ENCODE data around the gene CRYGS.

Gene CRYGS

DNA sequence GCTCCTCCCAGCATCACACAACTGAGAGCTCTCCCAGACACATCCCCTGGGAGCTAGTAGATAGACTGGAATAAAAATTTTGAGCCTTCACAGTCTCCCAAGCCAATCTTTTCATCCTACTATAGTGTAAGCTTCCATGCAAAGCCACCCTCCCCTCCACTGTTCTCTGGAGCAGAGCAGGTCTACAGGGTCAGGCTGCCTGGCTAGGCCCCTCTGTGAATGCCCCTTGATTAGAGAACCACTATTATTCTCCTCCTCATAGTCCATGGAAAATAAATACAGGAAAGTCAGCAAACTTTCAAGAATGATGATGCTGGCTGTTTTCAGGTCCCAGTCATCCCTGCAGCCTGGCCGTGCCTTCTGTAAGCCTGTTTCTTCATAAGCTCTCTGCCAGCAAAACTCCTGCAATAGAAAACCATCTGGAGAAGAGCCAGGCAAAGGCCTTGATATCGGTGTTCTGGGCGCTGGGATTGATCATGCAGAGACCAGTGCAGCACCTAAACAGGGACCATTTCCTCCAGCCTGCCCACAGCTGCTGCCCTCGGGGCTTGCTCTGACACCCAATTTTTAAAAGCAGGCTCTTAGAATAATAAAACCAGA, 51.7 kb downstream of the CRYGS start:
- Histone ChIP-seq H3K4me3 (ENCODE audit: low read depth, low read length) (no peak overlapping the region), H3K36me3 (ENCODE audit: control insufficient read depth in 2 of 2, insufficient read depth in 1 of 2, low read length in 2 of 2) (no peaks in the 10 kb centered on the region), H3K9me3 (ENCODE audit: control insufficient read depth, insufficient read depth, low read depth, low read length) (no peaks in the 10 kb centered on the region), H3K27ac (ENCODE audit: extremely low read depth, low read depth, low read length) (no peak overlapping the region), H3K4me1 (ENCODE audit: control insufficient read depth, insufficient read depth, low read length) (peaks cover 5% of the 10 kb centered on the region; the same call in 1 of the 2 replicates)
- no peak for TF ChIP-seq ZNF76 (tag by site-specific recombination; IDR thresholded peaks at IDR 0.05; ENCODE audit: borderline replicate concordance, low read depth)
- no peak for TF ChIP-seq SCRT1 (tag by site-specific recombination; IDR thresholded peaks at IDR 0.05; ENCODE audit: borderline replicate concordance)
- TF ChIP-seq, protein P1, sequence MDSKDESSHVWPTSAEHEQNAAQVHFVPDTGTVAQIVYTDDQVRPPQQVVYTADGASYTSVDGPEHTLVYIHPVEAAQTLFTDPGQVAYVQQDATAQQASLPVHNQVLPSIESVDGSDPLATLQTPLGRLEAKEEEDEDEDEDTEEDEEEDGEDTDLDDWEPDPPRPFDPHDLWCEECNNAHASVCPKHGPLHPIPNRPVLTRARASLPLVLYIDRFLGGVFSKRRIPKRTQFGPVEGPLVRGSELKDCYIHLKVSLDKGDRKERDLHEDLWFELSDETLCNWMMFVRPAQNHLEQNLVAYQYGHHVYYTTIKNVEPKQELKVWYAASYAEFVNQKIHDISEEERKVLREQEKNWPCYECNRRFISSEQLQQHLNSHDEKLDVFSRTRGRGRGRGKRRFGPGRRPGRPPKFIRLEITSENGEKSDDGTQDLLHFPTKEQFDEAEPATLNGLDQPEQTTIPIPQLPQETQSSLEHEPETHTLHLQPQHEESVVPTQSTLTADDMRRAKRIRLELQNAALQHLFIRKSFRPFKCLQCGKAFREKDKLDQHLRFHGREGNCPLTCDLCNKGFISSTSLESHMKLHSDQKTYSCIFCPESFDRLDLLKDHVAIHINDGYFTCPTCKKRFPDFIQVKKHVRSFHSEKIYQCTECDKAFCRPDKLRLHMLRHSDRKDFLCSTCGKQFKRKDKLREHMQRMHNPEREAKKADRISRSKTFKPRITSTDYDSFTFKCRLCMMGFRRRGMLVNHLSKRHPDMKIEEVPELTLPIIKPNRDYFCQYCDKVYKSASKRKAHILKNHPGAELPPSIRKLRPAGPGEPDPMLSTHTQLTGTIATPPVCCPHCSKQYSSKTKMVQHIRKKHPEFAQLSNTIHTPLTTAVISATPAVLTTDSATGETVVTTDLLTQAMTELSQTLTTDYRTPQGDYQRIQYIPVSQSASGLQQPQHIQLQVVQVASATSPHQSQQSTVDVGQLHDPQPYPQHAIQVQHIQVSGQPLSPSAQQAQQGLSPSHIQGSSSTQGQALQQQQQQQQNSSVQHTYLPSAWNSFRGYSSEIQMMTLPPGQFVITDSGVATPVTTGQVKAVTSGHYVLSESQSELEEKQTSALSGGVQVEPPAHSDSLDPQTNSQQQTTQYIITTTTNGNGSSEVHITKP (tag by site-specific recombination; IDR thresholded peaks at IDR 0.05) = no peak
- no peak for TF ChIP-seq ZSCAN16 (tag by site-specific recombination; IDR thresholded peaks at IDR 0.05)
- no peak for TF ChIP-seq HOXA7 (CRISPR knock-in tag; IDR thresholded peaks at IDR 0.05; ENCODE audit: borderline replicate concordance)
- TF ChIP-seq ZNF791 (tag by site-specific recombination; IDR thresholded peaks at IDR 0.05) = no peak
- TF ChIP-seq ZNF521 (tag by site-specific recombination; IDR thresholded peaks at IDR 0.05) = no peak
- TF ChIP-seq ZNF274 (IDR thresholded peaks at IDR 0.05; ENCODE audit: low read length) = no peak
- no peak for TF ChIP-seq ZNF274 (tag by site-specific recombination; IDR thresholded peaks at IDR 0.05; ENCODE audit: borderline replicate concordance)
- no peak for TF ChIP-seq GLIS1 (tag by site-specific recombination; IDR thresholded peaks at IDR 0.05)
- TF ChIP-seq ZNF302 (tag by site-specific recombination; IDR thresholded peaks at IDR 0.05; ENCODE audit: low read depth) = no peak
- TF ChIP-seq ZNF174 (tag by site-specific recombination; IDR thresholded peaks at IDR 0.05) = no peak
- TF ChIP-seq GLIS2 (tag by site-specific recombination; IDR thresholded peaks at IDR 0.05) = no peak
- TF ChIP-seq, protein P2, sequence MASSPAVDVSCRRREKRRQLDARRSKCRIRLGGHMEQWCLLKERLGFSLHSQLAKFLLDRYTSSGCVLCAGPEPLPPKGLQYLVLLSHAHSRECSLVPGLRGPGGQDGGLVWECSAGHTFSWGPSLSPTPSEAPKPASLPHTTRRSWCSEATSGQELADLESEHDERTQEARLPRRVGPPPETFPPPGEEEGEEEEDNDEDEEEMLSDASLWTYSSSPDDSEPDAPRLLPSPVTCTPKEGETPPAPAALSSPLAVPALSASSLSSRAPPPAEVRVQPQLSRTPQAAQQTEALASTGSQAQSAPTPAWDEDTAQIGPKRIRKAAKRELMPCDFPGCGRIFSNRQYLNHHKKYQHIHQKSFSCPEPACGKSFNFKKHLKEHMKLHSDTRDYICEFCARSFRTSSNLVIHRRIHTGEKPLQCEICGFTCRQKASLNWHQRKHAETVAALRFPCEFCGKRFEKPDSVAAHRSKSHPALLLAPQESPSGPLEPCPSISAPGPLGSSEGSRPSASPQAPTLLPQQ (tag by site-specific recombination; IDR thresholded peaks at IDR 0.05) = no peak
- no peak for TF ChIP-seq ZNF394 (tag by site-specific recombination; IDR thresholded peaks at IDR 0.05; ENCODE audit: borderline replicate concordance)
- TF ChIP-seq ZNF133 (tag by site-specific recombination; IDR thresholded peaks at IDR 0.05) = no peak
- no peak for TF ChIP-seq ZNF621 (tag by site-specific recombination; IDR thresholded peaks at IDR 0.05)
- CTCF ChIA-PET = interaction anchor here (0.6 to 1.2 kb wide), 2 partner anchors 48 to 1686 kb away, joined by 3 to 4 read pairs; no protein-coding TSS in a partner anchor
- POLR2A ChIA-PET = no interaction called here

DNA sequence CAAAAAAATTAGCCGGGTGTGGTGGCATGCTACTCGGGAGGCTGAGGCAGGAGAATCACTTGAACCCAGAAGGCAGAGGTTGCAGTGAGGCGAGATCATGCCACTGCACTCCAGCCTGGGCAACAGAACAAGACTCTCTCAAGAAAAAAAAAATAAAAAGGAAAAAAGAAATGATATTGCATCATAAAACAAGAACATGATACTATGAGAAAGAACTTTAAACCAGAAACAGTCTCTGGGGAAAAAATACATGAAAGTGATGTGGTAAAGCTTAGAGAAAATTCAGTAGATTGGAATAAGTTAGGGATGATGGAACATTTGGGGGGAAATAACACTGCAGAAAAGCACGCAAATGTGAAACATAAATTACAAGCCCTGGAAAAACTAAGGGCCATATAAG, 54.7 kb downstream of the CRYGS start:
- H3K9me3 ChIP-seq (ENCODE audit: control insufficient read depth, insufficient read depth, low read depth, low read length) = no peaks in the 10 kb centered on the region
- H3K4me1 ChIP-seq (ENCODE audit: control insufficient read depth, insufficient read depth, low read length) = peaks cover 5% of the 10 kb centered on the region; the same call in 1 of the 2 replicates
- no peaks in the 10 kb centered on the region for H3K36me3 ChIP-seq (ENCODE audit: control insufficient read depth in 2 of 2, insufficient read depth in 1 of 2, low read length in 2 of 2)
- CTCF ChIA-PET = interaction anchor here (0.7 kb wide), 1 partner anchor 199 kb away, joined by 4 read pairs; no protein-coding TSS in a partner anchor
- H3K27ac ChIP-seq (ENCODE audit: extremely low read depth, low read depth, low read length) = no peak overlapping the region
- no peak overlapping the region for H3K4me3 ChIP-seq (ENCODE audit: low read depth, low read length)
- TF ChIP-seq KLF7 (tag by site-specific recombination; IDR thresholded peaks at IDR 0.05; ENCODE audit: borderline replicate concordance) = no peak
- POLR2A ChIA-PET = no interaction called here
